ENCODE measurements around the gene CRY1. TPM values are rescaled to one million over a fixed set of nuclear protein-coding genes. Genes with fewer than 3 reads are reported as not detected.
A peak's percentile ranks its signal among the peaks of the same experiment; 100 is the strongest.

Gene CRY1
- polyA plus RNA-seq, 1 donor (not counting 4 experiments of a cell fraction or from before 2014, with no cell fraction given): 10.0 TPM

- H3K79me2 ChIP-seq (ENCODE audit: control insufficient read depth, insufficient read depth, low read length): peaks cover 6% of the 10 kb centered on the region
Observed at GRCh38 chr12:107090711-107091110, 2.6 kb downstream of the CRY1 start.

GRCh38 chr12:107088912-107089311 is 4.4 kb downstream of the CRY1 start:
- Histone ChIP-seq H3K36me3 (ENCODE audit: control insufficient read depth in 2 of 2, extremely low read depth in 1 of 2, insufficient read depth in 2 of 2, low read length in 2 of 2) (no peaks in the 10 kb centered on the region), H2AFZ (ENCODE audit: control insufficient read depth, low read length) (no peak overlapping the region), H3K9me3 (ENCODE audit: control insufficient read depth, low read depth, low read length) (no peaks in the 10 kb centered on the region), H3K9ac (ENCODE audit: control insufficient read depth, extremely low read depth, insufficient read depth, low read length) (no peak overlapping the region), H3K79me2 (ENCODE audit: control insufficient read depth, insufficient read depth, low read length) (peaks cover 6% of the 10 kb centered on the region), H3K4me2 (ENCODE audit: control insufficient read depth, extremely low read depth, insufficient read depth, low read depth, low read length) (no peak overlapping the region), H3K27ac (ENCODE audit: control insufficient read depth, insufficient read depth, low read length) (no peak overlapping the region), H3K27me3 (ENCODE audit: control insufficient read depth, extremely low read depth, insufficient read depth, low read length) (no peaks in the 10 kb centered on the region), H3K4me1 (ENCODE audit: control insufficient read depth, extremely low read depth, insufficient read depth, low read length) (peaks cover 16% of the 10 kb centered on the region), H3K4me3 (ENCODE audit: control insufficient read depth in 2 of 3, extremely low read depth in 1 of 3, insufficient read depth in 2 of 3, low read depth in 1 of 3, low read length in 3 of 3) (no peak overlapping the region), H3K9me1 (ENCODE audit: control insufficient read depth, extremely low read depth, insufficient read depth, low read length) (no peaks in the 10 kb centered on the region), H4K20me1 (ENCODE audit: control insufficient read depth, extremely low read depth, insufficient read depth, low read length) (no peaks in the 10 kb centered on the region)
- no peak for DNase-seq (ENCODE audit: low read depth, low spot score)
- no peak for TF ChIP-seq EZH2 (IDR thresholded peaks at IDR 0.05; ENCODE audit: low read length)
- TF ChIP-seq, protein P1, sequence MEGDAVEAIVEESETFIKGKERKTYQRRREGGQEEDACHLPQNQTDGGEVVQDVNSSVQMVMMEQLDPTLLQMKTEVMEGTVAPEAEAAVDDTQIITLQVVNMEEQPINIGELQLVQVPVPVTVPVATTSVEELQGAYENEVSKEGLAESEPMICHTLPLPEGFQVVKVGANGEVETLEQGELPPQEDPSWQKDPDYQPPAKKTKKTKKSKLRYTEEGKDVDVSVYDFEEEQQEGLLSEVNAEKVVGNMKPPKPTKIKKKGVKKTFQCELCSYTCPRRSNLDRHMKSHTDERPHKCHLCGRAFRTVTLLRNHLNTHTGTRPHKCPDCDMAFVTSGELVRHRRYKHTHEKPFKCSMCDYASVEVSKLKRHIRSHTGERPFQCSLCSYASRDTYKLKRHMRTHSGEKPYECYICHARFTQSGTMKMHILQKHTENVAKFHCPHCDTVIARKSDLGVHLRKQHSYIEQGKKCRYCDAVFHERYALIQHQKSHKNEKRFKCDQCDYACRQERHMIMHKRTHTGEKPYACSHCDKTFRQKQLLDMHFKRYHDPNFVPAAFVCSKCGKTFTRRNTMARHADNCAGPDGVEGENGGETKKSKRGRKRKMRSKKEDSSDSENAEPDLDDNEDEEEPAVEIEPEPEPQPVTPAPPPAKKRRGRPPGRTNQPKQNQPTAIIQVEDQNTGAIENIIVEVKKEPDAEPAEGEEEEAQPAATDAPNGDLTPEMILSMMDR (optimal IDR thresholded peaks at IDR 0.05 in 1 of 3, IDR thresholded peaks at IDR 0.05 in 1 of 3, conservative IDR thresholded peaks at IDR 0.05 in 1 of 3; ENCODE audit: extremely low read depth in 1 of 3, insufficient read depth in 2 of 3, low read length in 3 of 3): no peak
- dilution Hi-C loops (cut with MboI; ENCODE audit: extremely low pct_ligation_motif_present, low sequenced_read_pairs): no loop called here
- no peak for FAIRE-seq

More at GRCh38 chr12:107090711-107091110, 2.6 kb downstream of the CRY1 start:
- DNase-seq (ENCODE audit: low read depth, low spot score): no peak
- no peaks in the 10 kb centered on the region for H3K9me3 ChIP-seq (ENCODE audit: control insufficient read depth, low read depth, low read length)
- H3K27ac ChIP-seq (ENCODE audit: control insufficient read depth, insufficient read depth, low read length): no peak overlapping the region
- H3K4me2 ChIP-seq (ENCODE audit: control insufficient read depth, extremely low read depth, insufficient read depth, low read depth, low read length): peak overlapping the region; percentile 100
- FAIRE-seq: no peak
- no peaks in the 10 kb centered on the region for H3K27me3 ChIP-seq (ENCODE audit: control insufficient read depth, extremely low read depth, insufficient read depth, low read length)
- no peaks in the 10 kb centered on the region for H4K20me1 ChIP-seq (ENCODE audit: control insufficient read depth, extremely low read depth, insufficient read depth, low read length)
- H3K9ac ChIP-seq (ENCODE audit: control insufficient read depth, extremely low read depth, insufficient read depth, low read length): no peak overlapping the region
- H2AFZ ChIP-seq (ENCODE audit: control insufficient read depth, low read length): no peak overlapping the region
- H3K36me3 ChIP-seq (ENCODE audit: control insufficient read depth in 2 of 2, extremely low read depth in 1 of 2, insufficient read depth in 2 of 2, low read length in 2 of 2): no peaks in the 10 kb centered on the region
- no peaks in the 10 kb centered on the region for H3K9me1 ChIP-seq (ENCODE audit: control insufficient read depth, extremely low read depth, insufficient read depth, low read length)
- dilution Hi-C loops (cut with MboI; ENCODE audit: extremely low pct_ligation_motif_present, low sequenced_read_pairs): no loop called here
- no peak for TF ChIP-seq EZH2 (IDR thresholded peaks at IDR 0.05; ENCODE audit: low read length)
- TF ChIP-seq, protein P1 (optimal IDR thresholded peaks at IDR 0.05 in 1 of 3, IDR thresholded peaks at IDR 0.05 in 1 of 3, conservative IDR thresholded peaks at IDR 0.05 in 1 of 3; ENCODE audit: extremely low read depth in 1 of 3, insufficient read depth in 2 of 3, low read length in 3 of 3): no peak
- H3K4me1 ChIP-seq (ENCODE audit: control insufficient read depth, extremely low read depth, insufficient read depth, low read length): peaks cover 22% of the 10 kb centered on the region
- no peak overlapping the region for H3K4me3 ChIP-seq (ENCODE audit: control insufficient read depth in 2 of 3, extremely low read depth in 1 of 3, insufficient read depth in 2 of 3, low read depth in 1 of 3, low read length in 3 of 3)
